GM21367 (cell line): ENCODE results near the gene NOSTRIN.
A peak's percentile ranks its signal among the peaks of the same experiment; 100 is the strongest.
"Not testable (repeated sequence)": the region's sequence is repeated elsewhere in the genome, so short reads cannot be mapped to it uniquely, and the experiment has no call there.

Experiments
- ATAC-seq: cut with Tn5 transposase; IDR thresholded peaks from one replicate; pipeline ENCODE4 v1.9.1; 2021; ENCODE audit not compliant: unreplicated experiment

The NOSTRIN gene

DNA sequence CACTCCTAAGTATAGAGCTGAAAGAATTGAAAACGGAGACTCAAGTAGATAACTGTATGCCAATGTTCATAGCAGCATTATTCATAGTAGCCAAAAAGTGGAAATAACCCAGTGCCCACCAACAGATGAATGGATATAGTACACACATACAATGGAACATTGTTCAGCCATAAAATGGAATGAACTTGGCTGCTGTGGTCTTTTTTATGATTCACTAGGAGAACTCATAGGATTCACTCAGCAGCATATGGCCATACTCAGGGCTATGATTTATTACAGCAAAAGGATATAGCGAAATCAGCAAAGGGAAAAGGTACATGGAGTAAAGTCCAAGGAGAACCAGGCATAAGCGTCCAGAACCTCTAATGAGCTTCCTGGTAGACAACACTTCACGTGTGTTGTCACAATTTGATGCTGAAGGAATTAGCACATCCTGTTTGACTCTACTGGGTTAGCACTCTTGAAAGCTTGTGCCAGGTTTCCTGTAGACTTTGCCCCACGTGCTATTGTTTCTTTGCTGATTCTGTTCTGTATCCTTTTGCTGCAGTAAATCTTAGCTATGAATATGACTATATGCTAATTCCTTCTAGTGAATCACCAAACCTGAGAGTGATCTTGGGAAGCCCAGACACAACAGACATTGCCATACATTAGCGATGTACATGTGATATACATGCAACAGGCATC is 72.1 kb downstream of the NOSTRIN start:
- no peak for ATAC-seq

DNA sequence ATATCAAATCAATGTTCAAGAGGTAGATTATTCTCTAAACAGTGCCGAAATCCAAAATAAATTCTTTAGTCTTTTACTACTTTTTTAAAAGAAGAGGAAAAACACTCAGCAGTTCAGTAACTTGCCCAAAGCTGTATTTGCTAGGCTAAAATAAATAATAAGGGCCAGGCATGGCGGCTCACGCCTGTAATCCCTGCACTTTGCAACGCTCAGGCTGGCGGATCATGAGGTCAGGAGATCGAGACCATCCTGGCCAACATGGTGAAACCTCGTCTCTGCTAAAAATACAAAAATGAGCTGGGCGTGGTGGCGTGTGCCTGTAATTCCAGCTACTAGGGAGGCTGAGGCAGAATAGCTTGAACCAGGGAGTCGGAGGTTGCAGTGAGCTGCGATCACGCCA is 79.7 kb downstream of the NOSTRIN start:
- not testable (repeated sequence) for ATAC-seq

DNA sequence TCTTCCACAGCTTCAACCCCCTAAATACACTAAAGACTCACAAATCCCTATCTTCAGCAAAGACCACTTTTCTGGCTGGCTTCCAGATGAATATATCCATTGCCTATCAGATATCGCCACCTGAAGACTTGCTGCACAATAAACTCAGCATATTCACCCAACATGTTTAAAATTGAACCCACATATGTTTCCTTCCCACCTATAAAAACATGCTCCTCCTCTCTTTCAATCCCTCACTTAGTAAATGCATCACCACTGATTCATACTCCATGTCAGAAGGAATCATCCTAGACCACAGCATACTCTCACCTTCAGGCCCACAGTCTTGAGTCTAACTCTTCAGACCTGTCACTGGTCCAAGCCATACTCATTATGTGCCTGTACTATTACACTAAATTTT is 82.5 kb downstream of the NOSTRIN start:
- ATAC-seq, result no peak

DNA sequence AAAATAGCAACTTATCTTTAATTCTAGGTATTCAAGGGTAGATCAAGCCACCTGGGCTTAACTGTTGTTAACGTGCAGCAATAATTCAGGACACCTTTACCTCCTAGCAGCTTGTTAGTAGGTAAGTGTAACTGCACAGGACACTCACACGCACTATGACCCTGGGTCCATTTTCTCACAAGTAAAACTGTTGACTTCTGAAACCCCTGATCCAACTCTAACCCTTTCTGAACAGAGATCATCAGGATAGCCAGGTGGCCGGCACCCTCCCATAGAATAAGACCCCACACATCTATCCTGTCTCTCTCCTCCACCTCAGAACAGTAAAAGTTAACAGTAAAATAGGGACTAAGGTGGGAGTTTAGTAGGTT is 87.2 kb downstream of the NOSTRIN start:
- ATAC-seq, result no peak

DNA sequence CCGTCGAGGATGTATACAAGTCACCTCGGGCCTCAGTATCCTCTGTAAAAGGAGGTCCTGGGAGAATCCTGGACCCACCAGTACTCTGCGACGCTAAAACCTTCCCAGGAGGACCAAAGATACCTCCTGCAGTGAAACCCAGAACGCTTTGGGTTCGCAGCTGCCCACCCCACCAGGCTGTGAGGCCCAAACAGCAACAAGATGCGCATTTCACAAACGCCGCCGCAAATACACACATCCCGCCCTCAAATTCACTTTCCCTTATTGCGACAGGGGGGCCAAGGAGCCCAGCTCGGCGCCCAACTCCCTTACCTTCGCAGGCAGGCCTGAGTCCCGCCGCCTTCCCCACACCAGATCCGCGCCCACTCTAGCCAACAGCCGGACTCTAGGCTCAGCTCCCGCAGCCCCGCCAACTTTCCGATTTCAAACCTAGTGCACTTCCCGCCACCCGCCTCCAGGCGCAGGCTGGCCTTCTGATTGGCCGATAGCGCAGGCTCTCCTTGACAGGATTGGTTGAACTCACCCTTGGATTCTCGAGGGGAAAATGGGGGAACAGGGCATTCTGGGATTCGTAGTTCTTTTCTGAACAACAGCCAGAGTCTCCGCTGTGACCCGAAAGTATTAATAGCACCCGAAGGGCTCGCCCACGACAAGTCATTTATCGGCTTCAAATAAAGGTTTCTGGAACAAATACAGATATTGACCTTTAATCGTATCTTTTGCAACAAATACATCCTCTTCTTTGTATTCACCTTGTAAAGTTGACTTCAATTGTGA is 87.8 kb downstream of the NOSTRIN start, which contains the start of gene SPC25:
TSS of gene SPC25 (minus strand) at position 425 of the 777 bp plus-strand sequence. CDS start 911 bp downstream, outside the sequence.
- ATAC-seq, result peak; percentile 100

DNA sequence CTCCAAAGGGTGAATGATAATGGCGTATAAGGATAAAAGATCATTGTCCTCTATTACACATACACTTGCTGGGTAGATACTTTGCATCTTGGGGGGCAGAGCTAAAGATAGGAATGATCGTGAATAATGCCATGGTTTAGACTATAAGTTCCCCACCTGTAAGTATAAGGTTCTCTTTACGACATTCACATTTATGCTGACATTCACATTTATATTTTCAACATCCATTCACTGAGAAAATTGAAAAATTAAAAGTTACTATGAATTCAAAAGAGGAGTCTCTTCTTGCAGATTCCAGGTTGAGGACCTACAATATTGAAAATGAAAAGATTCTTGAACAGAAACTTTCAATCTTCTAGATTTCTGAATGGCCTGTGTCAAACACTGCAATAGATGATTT is 89.9 kb downstream of the NOSTRIN start:
- ATAC-seq, result no peak

DNA sequence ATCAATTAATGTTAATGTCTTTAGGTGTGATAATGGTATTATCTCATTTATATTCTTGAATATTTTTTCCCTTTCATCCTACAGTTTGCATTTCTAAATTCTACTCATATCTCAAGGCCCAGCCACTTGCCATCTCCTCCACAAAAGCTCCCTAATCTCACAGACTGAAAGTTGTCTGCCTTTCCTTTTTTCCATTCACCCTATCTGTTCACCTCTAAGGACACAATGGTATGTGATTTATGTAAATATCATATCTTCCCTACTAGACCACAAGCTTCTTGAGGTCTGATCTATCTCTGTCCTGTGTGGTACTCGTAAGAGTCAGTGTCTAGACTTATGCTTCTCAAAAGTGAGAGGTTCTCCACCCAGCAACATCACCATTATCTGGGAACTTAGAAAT is 91.7 kb downstream of the NOSTRIN start:
- ATAC-seq, result no peak

DNA sequence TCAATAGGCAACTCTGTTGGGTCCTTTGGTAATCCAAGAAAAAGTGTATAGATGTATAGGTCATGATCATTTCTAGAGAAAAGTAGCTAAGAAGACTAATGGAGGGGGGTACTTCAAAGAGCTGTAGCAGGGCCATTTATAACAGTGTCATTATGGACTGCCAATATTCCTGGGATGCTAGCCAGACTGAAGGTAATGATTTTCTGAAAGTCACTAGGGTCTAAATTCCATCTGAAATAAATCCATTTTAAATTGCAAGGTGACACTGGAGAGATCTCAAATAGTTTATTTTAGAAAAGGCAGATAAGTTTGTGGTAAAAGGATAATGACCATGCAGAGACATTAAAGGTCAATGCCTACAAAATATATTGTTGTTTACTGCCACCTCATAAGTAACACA is 92.3 kb downstream of the NOSTRIN start:
- ATAC-seq, result no peak

DNA sequence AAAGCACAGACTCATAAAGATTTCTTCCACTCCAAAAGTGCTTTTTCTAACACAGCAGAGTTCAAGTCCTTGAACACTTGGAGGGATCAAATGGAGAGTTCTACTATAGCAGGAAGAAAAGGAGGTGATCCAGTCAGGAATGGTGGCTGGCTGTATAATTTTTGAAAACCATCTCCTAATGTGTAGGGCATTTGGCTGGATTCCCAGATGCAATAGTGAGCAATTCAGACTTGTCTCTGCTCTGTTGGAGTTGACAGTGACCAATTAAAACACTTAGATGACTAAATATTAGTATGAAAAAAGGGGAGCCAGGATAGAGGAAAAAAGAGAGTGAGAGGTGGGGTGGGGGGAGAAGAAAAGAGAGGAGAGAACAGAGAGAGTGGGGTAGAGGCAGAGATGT is 93.3 kb downstream of the NOSTRIN start:
- ATAC-seq, result no peak

DNA sequence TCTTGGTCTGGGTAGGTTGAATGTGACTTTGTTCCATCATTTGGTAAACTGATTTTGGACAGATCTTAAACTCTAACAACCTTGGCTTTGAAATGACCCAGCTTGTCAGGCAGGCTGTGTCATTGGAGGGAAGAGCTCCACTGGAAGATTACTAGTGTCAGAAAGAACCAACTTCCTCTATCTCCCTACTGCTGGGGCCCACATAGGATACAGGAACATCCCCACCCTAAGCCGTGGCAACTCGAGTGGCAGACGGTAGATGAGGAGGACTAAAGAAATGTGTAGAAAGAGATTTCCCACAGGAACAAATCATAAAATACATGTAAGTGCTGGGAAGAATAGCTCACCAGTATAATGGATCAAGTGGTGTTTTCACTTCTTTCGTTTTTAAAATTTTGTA is 94.3 kb downstream of the NOSTRIN start:
- ATAC-seq, result no peak

DNA sequence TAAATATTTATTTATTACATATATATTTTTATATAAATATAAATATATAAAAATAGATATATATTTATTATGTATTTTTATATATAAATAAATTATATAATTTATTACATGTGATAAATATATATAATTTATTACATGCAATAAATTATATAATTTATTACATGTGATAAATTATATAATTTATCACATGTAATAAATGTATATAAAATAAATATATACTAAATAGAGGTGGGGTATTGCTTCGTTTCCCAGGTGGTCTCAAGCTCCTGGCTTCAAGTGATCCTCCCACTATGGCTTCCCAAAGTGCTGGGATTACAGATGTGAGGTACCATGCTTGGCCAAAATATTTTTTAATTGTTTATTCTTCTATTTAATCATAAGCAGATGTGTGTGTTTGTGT is 95.0 kb downstream of the NOSTRIN start:
- ATAC-seq, result no peak

DNA sequence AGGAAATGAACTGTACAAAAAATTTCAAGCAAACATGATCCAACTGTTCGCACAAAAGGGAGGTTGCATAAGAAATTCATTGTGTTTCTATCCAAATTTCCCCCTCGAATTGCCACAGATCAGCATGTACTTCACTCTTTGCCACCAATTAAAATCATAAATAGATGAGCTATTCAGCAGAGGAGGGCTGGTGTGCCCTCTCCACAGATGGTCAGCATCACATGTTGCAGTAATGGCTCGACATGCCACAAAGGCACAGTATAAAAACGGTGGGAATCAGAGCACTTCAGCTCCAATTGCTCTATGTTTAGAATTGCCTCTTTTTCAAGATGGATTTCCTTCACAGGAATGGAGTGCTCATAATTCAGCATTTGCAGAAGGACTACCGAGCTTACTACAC is 98.6 kb downstream of the NOSTRIN start, which contains the start of gene G6PC2:
TSS of gene G6PC2 (plus strand) at position 289 of the 400 bp plus-strand sequence. CDS start at position 330, 41 bp downstream.
- no peak for ATAC-seq

DNA sequence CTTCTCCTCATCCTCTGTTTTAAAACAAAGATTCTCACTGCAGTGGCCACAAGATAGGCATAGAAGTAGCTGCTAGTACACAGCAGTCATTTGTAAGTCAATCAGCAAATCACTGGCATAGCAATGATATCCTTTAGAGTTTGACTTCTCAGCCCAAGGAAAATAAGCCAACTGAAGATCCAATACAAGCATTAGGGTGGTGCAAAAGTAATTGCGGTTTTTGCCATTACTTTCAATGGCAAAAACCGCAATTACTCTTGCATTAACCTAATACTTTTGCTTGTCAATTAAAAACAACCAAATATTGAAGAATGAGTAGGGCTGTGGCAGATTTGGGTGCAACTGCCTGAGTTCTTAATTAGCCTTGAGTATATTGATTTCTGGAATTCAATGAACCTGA is 101.5 kb downstream of the NOSTRIN start:
- no peak for ATAC-seq

DNA sequence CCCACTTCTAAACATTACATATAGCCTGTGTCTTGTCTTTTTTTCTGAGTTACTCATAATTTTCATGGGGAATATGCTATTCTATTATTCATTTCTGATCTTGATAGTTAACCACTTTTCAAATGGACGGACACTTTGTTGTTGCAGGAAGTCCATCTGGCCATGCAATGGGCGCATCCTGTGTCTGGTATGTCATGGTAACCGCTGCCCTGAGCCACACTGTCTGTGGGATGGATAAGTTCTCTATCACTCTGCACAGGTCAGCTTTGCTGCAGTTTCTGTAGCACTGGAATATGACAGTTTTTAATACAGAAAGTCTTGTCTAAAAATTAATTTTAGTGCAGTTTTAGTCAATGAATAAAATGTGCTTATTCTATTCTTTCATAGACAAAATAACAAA is 101.9 kb downstream of the NOSTRIN start:
- ATAC-seq, result no peak

DNA sequence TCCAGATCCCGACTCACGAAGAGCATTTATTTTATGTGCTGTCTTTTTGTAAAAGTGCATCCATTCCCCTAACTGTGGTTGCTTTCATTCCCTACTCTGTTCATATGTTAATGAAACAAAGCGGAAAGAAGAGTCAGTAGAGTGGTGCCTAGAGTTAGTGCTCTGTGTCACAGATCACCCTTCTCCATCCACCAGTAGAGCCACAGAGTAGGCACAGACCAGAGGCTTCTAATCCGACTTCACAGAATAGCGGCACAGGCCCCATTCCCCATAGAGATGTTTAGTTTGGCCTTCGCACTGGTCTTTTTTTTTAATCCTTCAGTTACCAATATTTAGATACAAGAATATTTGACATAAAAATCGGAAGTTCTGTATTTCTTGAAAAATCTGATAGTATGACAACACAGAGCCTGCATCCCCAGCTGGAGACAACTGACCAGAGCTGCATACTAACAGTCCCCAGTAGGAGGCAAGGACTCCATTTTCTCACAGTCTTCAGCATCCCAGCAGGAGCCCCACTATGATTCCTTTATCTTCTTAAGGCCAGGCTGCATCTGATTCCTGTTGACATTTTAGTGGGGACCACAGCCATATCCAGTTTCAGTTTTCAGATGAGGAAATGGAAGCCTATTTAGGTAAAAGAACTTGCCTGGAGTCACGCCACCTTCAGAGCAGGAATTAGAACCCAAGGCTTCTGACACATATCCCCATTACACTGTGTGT is 105.7 kb downstream of the NOSTRIN start:
- no peak for ATAC-seq

DNA sequence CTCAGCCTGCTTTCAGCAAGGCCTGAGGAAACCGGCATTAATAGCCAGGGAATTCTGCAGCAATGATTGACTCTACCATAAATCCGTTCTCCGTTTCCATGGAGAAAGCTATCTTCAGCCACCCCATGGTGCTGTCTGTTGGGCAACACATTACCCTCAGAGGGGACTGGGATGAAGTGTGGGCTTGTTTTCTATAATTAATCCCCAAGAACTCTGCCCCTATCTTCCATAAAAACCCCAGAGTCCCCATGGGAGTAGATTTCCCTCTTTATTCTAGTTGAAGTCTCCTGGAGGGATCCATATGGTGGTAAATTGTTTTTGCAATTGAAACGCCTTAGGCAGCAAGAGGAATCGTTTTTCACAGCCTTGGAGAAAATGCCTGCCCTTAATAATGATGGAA is 107.9 kb downstream of the NOSTRIN start:
- no peak for ATAC-seq

DNA sequence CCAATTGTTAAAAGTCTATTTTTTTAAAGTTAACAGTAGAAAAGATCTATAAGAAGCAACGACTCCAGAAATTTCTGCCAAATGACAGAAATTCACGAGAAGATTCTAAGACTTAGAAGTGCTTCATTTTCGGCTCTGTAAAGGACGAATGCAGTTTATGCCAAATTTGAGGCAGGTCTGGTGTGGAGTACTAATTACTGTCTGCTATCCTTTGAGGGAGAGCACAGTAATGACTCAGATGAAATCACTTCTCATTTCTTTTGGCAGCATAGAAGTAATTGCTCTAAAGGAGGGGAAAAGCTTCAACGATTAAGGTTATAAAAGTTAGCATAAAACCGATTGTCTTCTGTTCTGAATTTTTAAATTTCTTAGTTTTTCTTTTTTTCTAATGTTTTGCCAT is 110.0 kb downstream of the NOSTRIN start:
- no peak for ATAC-seq

DNA sequence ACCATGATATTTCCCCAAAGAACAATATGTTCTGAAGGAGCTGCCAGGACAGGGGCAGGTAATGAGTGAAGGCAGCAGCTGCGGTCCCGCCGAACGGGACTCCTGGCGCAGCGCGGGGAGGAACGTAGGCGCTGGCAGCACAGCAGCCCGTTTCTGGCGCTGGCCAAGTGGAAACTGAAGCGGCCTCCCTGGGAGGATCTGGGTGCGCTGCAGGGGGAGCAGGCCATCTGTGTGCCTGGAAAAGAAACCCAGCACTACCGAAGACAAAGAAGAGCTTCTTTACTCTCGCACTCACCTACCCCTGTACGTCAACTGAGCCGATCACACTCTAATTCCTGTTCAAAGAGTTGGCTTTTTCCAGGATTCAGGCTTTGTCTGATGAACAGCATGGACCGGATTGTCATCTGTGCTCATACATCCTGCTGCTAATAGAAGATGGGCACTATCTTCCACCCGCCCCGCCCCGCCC is 110.5 kb downstream of the NOSTRIN start:
- ATAC-seq, result no peak

DNA sequence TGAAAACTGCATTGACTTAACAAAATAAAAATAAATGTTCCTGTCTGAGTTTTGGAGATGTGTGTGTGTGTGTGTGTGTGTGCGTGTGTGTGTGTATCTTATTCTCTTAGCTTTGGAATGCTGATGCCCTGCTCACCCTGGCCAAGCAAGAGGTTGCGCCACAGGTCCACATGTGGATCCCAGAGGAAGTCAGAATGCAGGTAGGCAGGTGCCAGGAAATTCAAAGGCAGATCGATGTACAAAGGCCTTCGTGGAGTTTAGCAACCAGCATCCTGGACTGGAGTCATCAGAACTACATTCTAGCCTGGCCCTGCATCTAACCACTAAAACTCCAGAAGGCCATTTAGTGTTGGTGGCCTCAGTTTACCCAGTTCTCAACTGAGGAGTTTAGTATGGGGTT is 111.1 kb downstream of the NOSTRIN start:
- no peak for ATAC-seq
